GM21576 (cell line): Measurements from ENCODE around the gene AKIRIN2.

ENCODE experiments used
- ATAC-seq: cut with Tn5 transposase; IDR thresholded peaks from one replicate; pipeline ENCODE4 v1.9.1; 2021; ENCODE audit warnings: mild to moderate bottlenecking, moderate library complexity; ENCODE audit not compliant: unreplicated experiment

AKIRIN2 gene

GRCh38 chr6:87656857-87657256 is 45.2 kb downstream of the AKIRIN2 start:
- ATAC-seq: peak; percentile 76

- no peak for ATAC-seq
Measured at GRCh38 chr6:87655824-87656223, 46.2 kb downstream of the AKIRIN2 start.

GRCh38 chr6:87654875-87655454 is 47.1 kb downstream of the AKIRIN2 start:
- no peak for ATAC-seq

GRCh38 chr6:87654122-87654521 is 47.9 kb downstream of the AKIRIN2 start:
- ATAC-seq: no peak

- ATAC-seq: no peak
Measured at GRCh38 chr6:87653074-87653962, 48.7 kb downstream of the AKIRIN2 start.

GRCh38 chr6:87645080-87645479 is 57.0 kb downstream of the AKIRIN2 start:
- ATAC-seq: no peak

GRCh38 chr6:87641065-87641692 is 60.9 kb downstream of the AKIRIN2 start:
- ATAC-seq: no peak

- no peak for ATAC-seq
Measured at GRCh38 chr6:87639373-87639772, 62.7 kb downstream of the AKIRIN2 start.

- no peak for ATAC-seq
Measured at GRCh38 chr6:87637106-87637505, 64.9 kb downstream of the AKIRIN2 start.

- no peak for ATAC-seq
Measured at GRCh38 chr6:87636315-87636714, 65.7 kb downstream of the AKIRIN2 start.

- ATAC-seq: no peak
Measured at GRCh38 chr6:87633851-87634250, 68.2 kb downstream of the AKIRIN2 start.

- ATAC-seq: no peak
Measured at GRCh38 chr6:87630746-87631145, 71.3 kb downstream of the AKIRIN2 start.

GRCh38 chr6:87628881-87629280 is 73.2 kb downstream of the AKIRIN2 start:
- ATAC-seq: no peak

- ATAC-seq: no peak
Measured at GRCh38 chr6:87628424-87628823, 73.6 kb downstream of the AKIRIN2 start.
